NCI-H1417 (cell line): ENCODE results near the gene MYOM3.
"Not testable (repeated sequence)": the region's sequence is repeated elsewhere in the genome, so short reads cannot be mapped to it uniquely, and the experiment has no call there.

Experiments
- DNase-seq, 3 experiments: peaks; one replicate each; lab custom pipeline; 2025; lab: John Stamatoyannopoulos, UW

Gene MYOM3

GRCh38 chr1:24071941-24072340 lies 40.0 kb downstream of the MYOM3 start:
- DNase-seq, result no peak

DNA sequence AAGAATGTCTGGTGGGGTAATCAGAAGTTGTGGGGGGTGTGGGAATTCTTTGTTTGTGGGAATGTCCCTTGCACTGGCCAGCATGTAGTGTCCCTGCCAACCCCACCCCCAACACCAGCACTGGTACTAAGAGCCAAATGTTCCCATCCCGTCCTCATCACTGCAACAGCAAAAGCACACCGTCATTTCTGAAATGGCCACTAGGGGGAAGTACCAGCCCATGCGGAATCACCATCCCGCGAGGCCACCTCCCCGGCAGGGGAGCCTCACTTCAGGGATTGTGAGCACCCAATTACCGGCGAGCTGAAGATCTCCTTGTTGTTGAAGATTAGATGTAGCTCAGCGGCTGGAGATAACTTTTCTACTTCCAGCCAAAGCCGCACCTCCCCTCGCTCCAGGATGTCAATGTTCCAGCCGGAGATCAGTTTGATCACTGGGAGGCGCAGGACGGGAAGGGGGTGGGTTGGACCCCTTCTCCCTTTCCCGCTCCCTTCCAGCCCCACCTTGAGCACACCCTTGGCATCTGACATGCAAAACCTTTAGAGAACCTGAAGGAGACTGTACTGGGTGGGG lies 41.0 kb downstream of the MYOM3 start:
- peak; percentile 72 to 82 (median 80) for DNase-seq

DNA sequence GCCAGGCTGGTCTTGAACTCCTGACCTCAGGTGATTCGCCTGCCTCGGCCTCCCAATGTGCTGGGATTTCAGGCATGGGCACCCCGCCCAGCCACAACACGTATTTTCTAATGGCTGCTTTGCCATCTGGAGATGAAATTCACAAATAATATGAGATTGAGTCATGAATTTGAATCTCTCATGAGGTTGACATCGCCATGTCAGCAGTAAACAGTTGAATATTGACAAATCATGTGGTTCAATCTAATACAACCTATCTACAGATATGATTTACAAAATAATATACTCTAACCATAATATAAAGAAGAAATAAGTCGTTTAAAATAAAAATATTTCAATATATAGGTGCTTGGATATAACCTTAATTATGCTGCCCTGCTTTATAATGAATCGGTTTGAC lies 42.1 kb downstream of the MYOM3 start:
- no peak for DNase-seq

- no peak for DNase-seq
Observed at GRCh38 chr1:24067978-24068377, 44.0 kb downstream of the MYOM3 start.

DNA sequence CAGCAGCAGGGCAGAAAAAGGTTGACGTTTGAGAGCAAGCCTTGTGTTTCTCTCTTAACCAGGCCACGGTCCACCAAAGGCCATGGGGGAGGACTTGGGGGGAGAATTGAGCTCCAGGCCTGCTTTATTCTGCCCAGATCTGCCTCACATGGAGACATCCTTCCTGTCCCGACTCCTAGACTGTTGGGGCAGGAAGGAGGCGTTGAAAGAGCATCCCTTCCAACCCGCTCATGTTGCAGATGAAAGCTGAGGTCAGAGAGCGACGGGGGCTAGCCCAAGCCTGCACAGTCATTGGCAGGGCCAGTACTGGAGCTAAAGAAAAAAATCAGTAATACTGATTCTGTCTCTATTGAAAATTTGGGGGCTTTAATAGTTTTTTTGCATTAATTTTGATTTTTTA lies 46.6 kb downstream of the MYOM3 start:
- DNase-seq, result no peak

GRCh38 chr1:24062221-24062620 lies 49.7 kb downstream of the MYOM3 start:
- DNase-seq, result no peak

DNA sequence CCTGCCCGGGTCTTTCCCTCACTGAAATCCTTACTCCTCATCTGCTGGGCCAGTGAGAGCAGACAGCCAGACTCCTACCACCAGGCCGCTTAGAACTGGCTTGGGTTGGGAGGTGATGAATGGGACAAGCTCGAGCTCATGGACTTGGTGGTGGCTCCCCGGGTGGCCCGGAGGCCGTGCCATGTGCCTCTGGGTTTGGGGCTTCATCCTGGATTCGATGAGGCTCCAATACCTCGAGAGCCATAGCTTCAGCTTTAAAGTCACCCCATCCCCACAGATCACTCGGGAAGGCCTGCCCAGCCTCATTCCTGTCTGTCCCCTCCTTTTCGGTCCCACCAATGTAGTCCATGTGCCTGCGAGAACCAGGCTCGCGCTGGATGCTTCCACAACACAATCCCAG lies 51.5 kb downstream of the MYOM3 start:
- no peak for DNase-seq

- DNase-seq, result no peak
Observed at GRCh38 chr1:24058671-24059455, 53.1 kb downstream of the MYOM3 start.

- no peak for DNase-seq
Observed at GRCh38 chr1:24057171-24057570, 54.8 kb downstream of the MYOM3 start.

GRCh38 chr1:24055681-24056080 lies 56.3 kb downstream of the MYOM3 start:
- DNase-seq, result no peak

DNA sequence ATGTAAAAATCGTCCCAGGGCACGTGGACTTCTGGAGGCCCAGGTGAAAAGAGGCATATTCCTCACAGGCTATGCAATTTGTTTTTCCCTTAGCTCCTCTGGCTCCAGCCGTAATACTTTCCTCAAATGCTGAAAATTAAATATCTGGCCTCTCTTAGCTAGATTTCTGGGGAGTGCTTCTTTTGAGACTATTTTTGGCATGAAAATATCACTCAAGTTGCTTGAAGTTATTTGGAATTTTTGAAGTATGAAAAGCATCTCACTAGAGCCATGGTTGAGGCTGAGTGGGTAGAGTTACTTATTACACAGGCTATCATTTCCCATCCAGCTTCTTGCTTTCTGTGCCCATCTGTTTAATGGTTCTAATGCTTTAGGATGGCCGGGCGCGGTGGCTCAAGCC lies 59.7 kb downstream of the MYOM3 start:
- DNase-seq, result no peak

GRCh38 chr1:24051206-24051945 lies 60.6 kb downstream of the MYOM3 start:
- peak in 1 of 3 experiments; percentile 19 for DNase-seq

- DNase-seq, result no peak
Observed at GRCh38 chr1:24049733-24050132, 62.2 kb downstream of the MYOM3 start.

DNA sequence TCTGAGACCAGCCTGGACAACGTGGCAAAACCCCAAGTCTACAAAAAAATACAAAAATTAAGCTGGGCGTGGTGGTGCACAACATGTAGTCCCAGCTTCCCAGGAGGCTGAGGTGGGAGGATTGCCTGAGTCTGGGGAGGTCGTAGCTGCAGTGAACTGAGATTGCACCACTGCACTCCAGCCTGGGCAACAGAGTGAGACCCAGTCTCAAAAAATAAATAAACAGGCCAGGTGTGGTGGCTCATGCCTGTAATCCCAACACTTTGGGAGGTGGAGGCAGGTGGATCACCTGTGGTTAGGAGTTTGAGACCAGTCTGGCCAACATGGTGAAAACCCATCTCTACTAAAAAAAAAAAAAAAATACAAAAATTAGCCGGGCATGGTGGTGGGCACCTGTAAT lies 63.0 kb downstream of the MYOM3 start:
- DNase-seq, result not testable (repeated sequence)

GRCh38 chr1:24048205-24048869 lies 63.6 kb downstream of the MYOM3 start:
- no peak for DNase-seq

DNA sequence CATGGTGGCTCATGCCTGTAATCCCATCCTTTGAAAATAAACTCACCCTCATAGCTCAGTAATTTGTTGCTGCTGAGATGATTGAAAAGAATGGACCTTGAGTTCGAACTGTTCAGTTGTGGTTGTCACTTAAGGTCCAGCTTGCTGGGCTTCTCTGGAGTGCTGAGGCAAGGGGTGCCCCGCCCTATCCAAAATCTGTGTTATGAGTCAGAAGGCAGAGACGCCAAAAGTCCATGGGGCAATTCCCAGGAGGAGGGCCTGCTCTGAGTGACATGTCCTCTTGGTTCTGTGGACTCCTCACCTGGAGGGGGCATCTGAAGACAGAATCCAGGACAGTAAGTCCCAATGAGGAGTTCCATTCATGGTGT lies 64.8 kb downstream of the MYOM3 start:
- DNase-seq, result no peak

DNA sequence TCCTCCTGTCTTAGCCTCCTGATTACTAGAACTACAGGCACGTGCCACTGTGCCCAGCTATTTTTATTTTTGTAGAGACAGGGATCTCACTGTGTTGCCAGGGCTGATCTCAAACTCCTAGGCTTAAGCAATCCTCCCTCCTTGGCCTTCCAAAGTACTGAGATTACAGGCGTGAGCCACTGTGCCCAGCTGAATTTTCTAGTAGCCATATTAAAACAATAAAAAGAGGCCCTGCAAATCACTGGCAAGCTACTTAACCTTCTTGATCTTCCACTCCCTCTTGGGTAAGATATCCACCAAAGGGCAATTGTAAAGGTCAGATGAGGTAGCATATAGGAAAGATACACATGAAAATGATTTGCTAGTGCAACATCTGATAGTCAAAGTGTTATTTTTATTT lies 66.2 kb downstream of the MYOM3 start:
- DNase-seq, result no peak

GRCh38 chr1:24044672-24045071 lies 67.3 kb downstream of the MYOM3 start:
- not testable (repeated sequence) for DNase-seq

- peak in 1 of 3 experiments; percentile 80 for DNase-seq
Observed at GRCh38 chr1:24043345-24044032, 68.4 kb downstream of the MYOM3 start.

- no peak for DNase-seq
Observed at GRCh38 chr1:24042315-24042714, 69.6 kb downstream of the MYOM3 start.

- no peak for DNase-seq
Observed at GRCh38 chr1:24036088-24036487, 75.8 kb downstream of the MYOM3 start.

- no peak for DNase-seq
Observed at GRCh38 chr1:24032981-24033380, 79.0 kb downstream of the MYOM3 start.
